ENCODE data around the gene MANSC1.

DNA sequence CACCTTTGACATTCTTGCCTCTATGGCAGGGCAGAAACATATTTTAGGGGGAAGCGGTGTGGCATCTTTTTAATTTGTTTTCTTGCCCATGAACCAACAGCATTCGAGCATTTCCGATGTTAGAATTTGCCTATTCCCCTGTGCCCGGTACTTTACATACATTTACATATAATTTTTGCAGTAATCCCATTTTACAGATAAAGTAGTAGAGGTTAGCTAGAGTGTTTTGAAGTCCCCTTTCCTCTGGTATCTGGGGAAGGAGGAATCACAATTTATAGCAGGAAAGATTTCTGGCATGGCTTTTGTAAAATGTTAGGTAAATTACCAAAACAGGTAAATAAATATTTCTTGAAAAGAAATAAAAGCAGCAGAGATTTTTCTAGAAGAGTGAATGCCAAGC lies 8.5 kb upstream of the MANSC1 start:
- TF ChIP-seq, protein P1, sequence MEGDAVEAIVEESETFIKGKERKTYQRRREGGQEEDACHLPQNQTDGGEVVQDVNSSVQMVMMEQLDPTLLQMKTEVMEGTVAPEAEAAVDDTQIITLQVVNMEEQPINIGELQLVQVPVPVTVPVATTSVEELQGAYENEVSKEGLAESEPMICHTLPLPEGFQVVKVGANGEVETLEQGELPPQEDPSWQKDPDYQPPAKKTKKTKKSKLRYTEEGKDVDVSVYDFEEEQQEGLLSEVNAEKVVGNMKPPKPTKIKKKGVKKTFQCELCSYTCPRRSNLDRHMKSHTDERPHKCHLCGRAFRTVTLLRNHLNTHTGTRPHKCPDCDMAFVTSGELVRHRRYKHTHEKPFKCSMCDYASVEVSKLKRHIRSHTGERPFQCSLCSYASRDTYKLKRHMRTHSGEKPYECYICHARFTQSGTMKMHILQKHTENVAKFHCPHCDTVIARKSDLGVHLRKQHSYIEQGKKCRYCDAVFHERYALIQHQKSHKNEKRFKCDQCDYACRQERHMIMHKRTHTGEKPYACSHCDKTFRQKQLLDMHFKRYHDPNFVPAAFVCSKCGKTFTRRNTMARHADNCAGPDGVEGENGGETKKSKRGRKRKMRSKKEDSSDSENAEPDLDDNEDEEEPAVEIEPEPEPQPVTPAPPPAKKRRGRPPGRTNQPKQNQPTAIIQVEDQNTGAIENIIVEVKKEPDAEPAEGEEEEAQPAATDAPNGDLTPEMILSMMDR (conservative IDR thresholded peaks at IDR 0.05), result no peak
- no peak for TF ChIP-seq ZFX (IDR thresholded peaks at IDR 0.05)
